Right cardiac atrium (tissue), 5 donors: ENCODE measurements around the gene SOX6. TPM values are rescaled to one million over a fixed set of nuclear protein-coding genes. Genes with fewer than 3 reads are reported as not detected.
A peak's percentile ranks its signal among the peaks of the same experiment; 100 is the strongest.
"Not testable (repeated sequence)": the region's sequence is repeated elsewhere in the genome, so short reads cannot be mapped to it uniquely, and the experiment has no call there.

ENCODE experiments used
- ATAC-seq, 2 donors: fragments of 200-7000 bp; cut with Tn5 transposase; one replicate each; pipeline versions ENCODE4 v1.8.0 to v1.9.1; 2020; ENCODE audit warnings: moderate library complexity in 2 of 2, mild to moderate bottlenecking in 1 of 2
- DNase-seq, 3 donors: peaks; one replicate each; pipeline ENCODE4 v3.0.0-alpha.2; 2020
- H3K27ac ChIP-seq: one replicate; pipeline ENCODE4 v1.5.1; 2013; ENCODE audit warnings: mild to moderate bottlenecking, low read length, control low read depth, moderate library complexity
- H3K27me3 ChIP-seq: one replicate; pipeline ENCODE4 v1.6.1; 2013; ENCODE audit not compliant: control insufficient read depth, insufficient read depth
- H3K4me1 ChIP-seq: one replicate; pipeline ENCODE4 v1.6.1; 2013; ENCODE audit warnings: low read length; ENCODE audit not compliant: control insufficient read depth, insufficient read depth
- H3K4me3 ChIP-seq: one replicate; pipeline ENCODE4 v1.5.1; 2013; ENCODE audit warnings: low read length, control low read depth
- H3K9me3 ChIP-seq: one replicate; pipeline ENCODE4 v1.6.1; 2013; ENCODE audit warnings: low read length; ENCODE audit not compliant: control insufficient read depth
- WGBS: extraction: QIAGEN DNeasy Blood & Tissue Kit; methylation state at CpG from one replicate; pipeline ENCODE4 v1.1.7; 2013; 5-methylcytosine and 5-hydroxymethylcytosine counted together
- intact Hi-C, 4 donors: fragments of 100-400 bp; cut with DNase I; formaldehyde crosslinking; loops; one replicate each; pipeline versions ENCODE4 v1.11.0 to v1.14.0; 2022 to 2023
- polyA plus RNA-seq: library from polyadenylated mRNA; stranded (reverse); fragments of 200-250 nt; gene quantifications from one replicate; pipeline ENCODE4 v1.2.3, GENCODE V29; 2013
- total RNA-seq, 4 donors: library from RNA; stranded (reverse); fragmentation: NEBNext Ultra II Directional; extraction: Animal tissue kit (Norgen Biotek cat#: 25700); gene quantifications; one replicate each; pipeline ENCODE4 v1.2.1, GENCODE V29; 2021
- donor health status: healthy with polysubstance abuse.
- donor health status: DM: no; HTN: yes; CAD: no.
- donor health status: DM: no; HTN: no; CAD: no.
- donor health status: DM: no; HTN: yes; CAD: no; lungs with severe emphysema.
- donor health status: DM: yes; HTN: yes; CAD: no.

The SOX6 gene
- total and polyA plus RNA-seq, 5 donors: 3.3 to 26.7 (median 22.4) TPM

GRCh38 chr11:16070573-16070972 lies 285.8 kb downstream of the SOX6 start:
- intact Hi-C loops: no loop called here
- no peaks in the 10 kb centered on the region for H3K4me1 ChIP-seq
- no peak for ATAC-seq
- DNase-seq: peak in 1 of 3 donors; percentile 27
- H3K27me3 ChIP-seq: no peaks in the 10 kb centered on the region
- WGBS: 88% methylated on average over 5 of the region's 5 CpGs
- no peak overlapping the region for H3K27ac ChIP-seq
- H3K4me3 ChIP-seq: no peak overlapping the region
- H3K9me3 ChIP-seq: no peaks in the 10 kb centered on the region

GRCh38 chr11:16067268-16067667 lies 289.1 kb downstream of the SOX6 start:
- ATAC-seq, H3K4me1 ChIP-seq, H3K27me3 ChIP-seq, H3K4me3 ChIP-seq, intact Hi-C loops, H3K27ac ChIP-seq, H3K9me3 ChIP-seq, DNase-seq: not testable (repeated sequence)
- WGBS: 77% methylated on average over 3 of the region's 3 CpGs

GRCh38 chr11:16059332-16059731 lies 297.0 kb downstream of the SOX6 start:
- no peaks in the 10 kb centered on the region for H3K9me3 ChIP-seq
- DNase-seq (no peak), ATAC-seq (no peak)
- H3K27me3 ChIP-seq: no peaks in the 10 kb centered on the region
- WGBS: 84% methylated on average over 1 of the region's 1 CpG
- no peaks in the 10 kb centered on the region for H3K4me1 ChIP-seq
- H3K27ac ChIP-seq: no peak overlapping the region
- no peak overlapping the region for H3K4me3 ChIP-seq
- intact Hi-C loops: no loop called here

- no peaks in the 10 kb centered on the region for H3K27me3 ChIP-seq
- intact Hi-C loops: no loop called here
- DNase-seq (no peak), ATAC-seq (no peak)
- no peaks in the 10 kb centered on the region for H3K9me3 ChIP-seq
- H3K4me1 ChIP-seq: no peaks in the 10 kb centered on the region
- H3K4me3 ChIP-seq: no peak overlapping the region
- H3K27ac ChIP-seq: no peak overlapping the region
Measured at GRCh38 chr11:16058671-16059070, 297.7 kb downstream of the SOX6 start.

GRCh38 chr11:16052750-16053149 lies 303.6 kb downstream of the SOX6 start:
- intact Hi-C loops: no loop called here
- Histone ChIP-seq H3K4me3 (no peak overlapping the region), H3K4me1 (no peaks in the 10 kb centered on the region), H3K27ac (no peak overlapping the region), H3K9me3 (no peaks in the 10 kb centered on the region), H3K27me3 (no peaks in the 10 kb centered on the region)
- ATAC-seq: no peak
- no peak for DNase-seq
- 94% methylated on average over 1 of the region's 1 CpG for WGBS

GRCh38 chr11:16049611-16050010 lies 306.7 kb downstream of the SOX6 start:
- WGBS: 76% methylated on average over 5 of the region's 5 CpGs
- intact Hi-C loops: no loop called here
- Histone ChIP-seq H3K4me3 (no peak overlapping the region), H3K27ac (no peak overlapping the region), H3K9me3 (no peaks in the 10 kb centered on the region), H3K27me3 (no peaks in the 10 kb centered on the region), H3K4me1 (no peaks in the 10 kb centered on the region)
- no peak for ATAC-seq
- no peak for DNase-seq

GRCh38 chr11:16047073-16047472 lies 309.3 kb downstream of the SOX6 start:
- DNase-seq (no peak), ATAC-seq (no peak)
- Histone ChIP-seq H3K4me3 (no peak overlapping the region), H3K4me1 (no peaks in the 10 kb centered on the region), H3K27ac (no peak overlapping the region), H3K27me3 (no peaks in the 10 kb centered on the region), H3K9me3 (no peaks in the 10 kb centered on the region)
- WGBS: 75% methylated on average over 6 of the region's 6 CpGs
- intact Hi-C loops: no loop called here

- no peak overlapping the region for H3K27ac ChIP-seq
- 64% methylated on average over 2 of the region's 2 CpGs for WGBS
- peak; percentile 10 to 49 (median 47) for DNase-seq
- H3K4me3 ChIP-seq: no peak overlapping the region
- ATAC-seq: peak; percentile 67 to 68
- intact Hi-C loops: no loop called here
- H3K9me3 ChIP-seq: no peaks in the 10 kb centered on the region
- H3K4me1 ChIP-seq: no peaks in the 10 kb centered on the region
- H3K27me3 ChIP-seq: no peaks in the 10 kb centered on the region
Measured at GRCh38 chr11:16043617-16044016, 312.7 kb downstream of the SOX6 start.

- H3K9me3 ChIP-seq: no peaks in the 10 kb centered on the region
- no peak overlapping the region for H3K4me3 ChIP-seq
- intact Hi-C loops: no loop called here
- no peak overlapping the region for H3K27ac ChIP-seq
- no peaks in the 10 kb centered on the region for H3K27me3 ChIP-seq
- H3K4me1 ChIP-seq: no peaks in the 10 kb centered on the region
- ATAC-seq (no peak), DNase-seq (no peak)
- WGBS: 89% methylated on average over 1 of the region's 1 CpG
Measured at GRCh38 chr11:16041207-16041606, 315.1 kb downstream of the SOX6 start.

GRCh38 chr11:16040151-16040550 lies 316.2 kb downstream of the SOX6 start:
- intact Hi-C loops: no loop called here
- Histone ChIP-seq H3K4me1 (no peaks in the 10 kb centered on the region), H3K27ac (no peak overlapping the region), H3K4me3 (no peak overlapping the region), H3K9me3 (no peaks in the 10 kb centered on the region), H3K27me3 (no peaks in the 10 kb centered on the region)
- DNase-seq (no peak), ATAC-seq (no peak)
- WGBS: 100% methylated on average over 1 of the region's 1 CpG

- H3K27me3 ChIP-seq: no peaks in the 10 kb centered on the region
- H3K9me3 ChIP-seq: no peaks in the 10 kb centered on the region
- DNase-seq (no peak), ATAC-seq (no peak)
- H3K4me3 ChIP-seq: no peak overlapping the region
- intact Hi-C loops: no loop called here
- H3K27ac ChIP-seq: no peak overlapping the region
- no peaks in the 10 kb centered on the region for H3K4me1 ChIP-seq
Measured at GRCh38 chr11:16037179-16037578, 319.2 kb downstream of the SOX6 start.

GRCh38 chr11:16036218-16036617 lies 320.1 kb downstream of the SOX6 start:
- no peak for DNase-seq
- Histone ChIP-seq H3K4me1 (no peaks in the 10 kb centered on the region), H3K9me3 (no peaks in the 10 kb centered on the region), H3K27ac (no peak overlapping the region), H3K4me3 (no peak overlapping the region), H3K27me3 (no peaks in the 10 kb centered on the region)
- no peak for ATAC-seq
- 89% methylated on average over 6 of the region's 6 CpGs for WGBS
- intact Hi-C loops: no loop called here
